Stomach (tissue), 9 donors: ENCODE measurements around the gene SAMD3. TPM values are rescaled to one million over a fixed set of nuclear protein-coding genes. Genes with fewer than 3 reads are reported as not detected.

Experiments used
- DNase-seq, 2 donors: peaks; one replicate each; pipeline versions ENCODE4 v3.0.0 to v3.0.0-alpha.2; 2013 to 2019
- H3K27ac ChIP-seq, 5 donors: fragments of 200-600 bp in 4 of 5; sonication (generic) in 4 of 5; one replicate each; pipeline ENCODE4 v1.5.1; 2013 to 2019; ENCODE audit warnings: mild to moderate bottlenecking in 1 of 5, moderate library complexity in 1 of 5
- H3K27me3 ChIP-seq, 3 donors: fragments of 200-600 bp; sonication (generic); one replicate each; pipeline ENCODE4 v1.5.1; 2017 to 2019; ENCODE audit warnings: mixed run types in 1 of 3
- H3K36me3 ChIP-seq, 4 donors: fragments of 200-600 bp; sonication (generic); 1 replicate in 3 of 4; 2 replicates in 1 of 4; pipeline ENCODE4 v1.5.1; 2016 to 2019
- H3K4me1 ChIP-seq, 4 donors: fragments of 200-600 bp; sonication (generic); one replicate each; pipeline ENCODE4 v1.5.1; 2016 to 2019
- H3K4me3 ChIP-seq, 4 donors: fragments of 200-600 bp; sonication (generic) in 3 of 4; one replicate each; pipeline ENCODE4 v1.5.1; 2016 to 2019; ENCODE audit warnings: mild to moderate bottlenecking in 1 of 4
- H3K9me3 ChIP-seq, 4 donors: fragments of 200-600 bp; sonication (generic); one replicate each; pipeline ENCODE4 v1.5.1; 2016 to 2019
- EP300 ChIP-seq: sonication (generic); formaldehyde crosslinking; IDR thresholded peaks from one replicate; pipeline ENCODE4 v1.6.1; 2017; ENCODE audit warnings: antibody characterized with exemption
- POLR2A ChIP-seq, 4 donors: fragments of 450-650 bp; IDR thresholded peaks; one replicate each; pipeline ENCODE4 v1.6.1; 2016; ENCODE audit warnings: antibody characterized with exemption in 4 of 4, control low read depth in 2 of 4, mild to moderate bottlenecking in 1 of 4, moderate library complexity in 1 of 4
- POLR2AphosphoS5 ChIP-seq, 3 donors: sonication (generic); formaldehyde crosslinking; IDR thresholded peaks; one replicate each; pipeline ENCODE4 v1.6.1; 2016; ENCODE audit warnings: antibody characterized with exemption in 3 of 3
- WGBS, 5 donors: extraction: QIAGEN DNeasy Blood & Tissue Kit in 3 of 5; methylation state at CpG; one replicate each; pipeline versions ENCODE4 v1.1.5 to v1.1.7; 2013 to 2018; 5-methylcytosine and 5-hydroxymethylcytosine counted together
- intact Hi-C: fragments of 100-400 bp; cut with DNase I; formaldehyde crosslinking; loops from one replicate; pipeline ENCODE4 v1.15.1; 2023; ENCODE audit warnings: low total_unique reads
- polyA plus RNA-seq, 3 donors: library from polyadenylated mRNA; stranded (reverse); fragments of 200-250 nt; gene quantifications; one replicate each; pipeline ENCODE4 v1.2.3, GENCODE V29; 2013
- total RNA-seq, 5 donors: library from RNA; depleted of rRNA; stranded (reverse); fragments of >200 nt; gene quantifications; one replicate each; pipeline versions ENCODE4 v1.1.0 to v1.2.3, GENCODE V29; 2014 to 2016
- TF ChIP-seq, protein P1 (sequence below), 7 experiments: fragments of 450-650 bp in 4 of 7; fragments of 200-600 bp in 3 of 7; sonication (generic) in 3 of 7; IDR thresholded peaks; one replicate each; pipeline ENCODE4 v1.5.1; 2016 to 2019; ENCODE audit warnings: antibody characterized with exemption in 7 of 7, control low read depth in 2 of 7, mild to moderate bottlenecking in 1 of 7
- donor health status: healthy with polysubstance abuse.
- donor health status: Bipolar disorder and iron deficiency.
- donor health status: healthy.

SAMD3 gene
- total and polyA plus RNA-seq, 8 donors, result 0.15 to 4.2 (median 1.3) TPM; not detected in 2

DNA sequence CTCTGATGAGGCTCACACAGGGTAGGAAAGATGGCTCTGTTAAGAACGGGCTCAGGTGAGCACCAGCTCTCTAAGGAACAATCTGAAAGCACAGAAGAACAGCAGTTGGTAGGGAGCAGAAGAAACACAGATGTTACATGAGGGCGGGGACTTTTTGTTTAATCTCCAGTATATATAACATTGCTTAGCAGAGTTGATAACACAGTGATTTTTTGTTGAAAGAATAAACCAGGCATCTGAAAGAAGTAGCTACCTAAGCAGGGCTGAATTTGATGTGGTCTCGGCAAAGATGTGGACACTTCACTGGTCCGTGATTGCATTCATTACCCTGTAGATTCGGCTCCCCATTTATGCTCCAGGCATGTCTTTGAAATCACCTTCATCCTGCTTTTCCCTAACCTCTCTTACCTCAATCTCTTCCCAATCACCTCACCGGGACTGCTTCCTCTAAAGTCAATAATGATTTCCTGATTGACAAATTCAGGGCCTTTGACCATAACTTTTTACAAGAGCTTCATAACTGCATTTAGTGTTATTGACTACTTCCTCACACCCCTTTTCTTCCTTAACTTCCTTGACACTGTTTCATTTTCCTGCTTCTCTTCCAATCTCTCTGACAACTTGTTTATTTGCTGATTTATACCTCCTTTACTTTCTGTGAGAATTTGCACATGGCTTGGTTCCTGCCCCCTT is 34.4 kb downstream of the SAMD3 start:
- Histone ChIP-seq H3K27me3 (no peaks in the 10 kb centered on the region), H3K27ac (no peak overlapping the region), H3K4me1 (no peaks in the 10 kb centered on the region), H3K9me3 (no peaks in the 10 kb centered on the region), H3K36me3 (no peaks in the 10 kb centered on the region), H3K4me3 (no peak overlapping the region)
- no peak for DNase-seq
- TF ChIP-seq POLR2A (IDR thresholded peaks at IDR 0.05) (no peak), POLR2AphosphoS5 (IDR thresholded peaks at IDR 0.05) (no peak), EP300 (no peak)
- TF ChIP-seq, protein P1, sequence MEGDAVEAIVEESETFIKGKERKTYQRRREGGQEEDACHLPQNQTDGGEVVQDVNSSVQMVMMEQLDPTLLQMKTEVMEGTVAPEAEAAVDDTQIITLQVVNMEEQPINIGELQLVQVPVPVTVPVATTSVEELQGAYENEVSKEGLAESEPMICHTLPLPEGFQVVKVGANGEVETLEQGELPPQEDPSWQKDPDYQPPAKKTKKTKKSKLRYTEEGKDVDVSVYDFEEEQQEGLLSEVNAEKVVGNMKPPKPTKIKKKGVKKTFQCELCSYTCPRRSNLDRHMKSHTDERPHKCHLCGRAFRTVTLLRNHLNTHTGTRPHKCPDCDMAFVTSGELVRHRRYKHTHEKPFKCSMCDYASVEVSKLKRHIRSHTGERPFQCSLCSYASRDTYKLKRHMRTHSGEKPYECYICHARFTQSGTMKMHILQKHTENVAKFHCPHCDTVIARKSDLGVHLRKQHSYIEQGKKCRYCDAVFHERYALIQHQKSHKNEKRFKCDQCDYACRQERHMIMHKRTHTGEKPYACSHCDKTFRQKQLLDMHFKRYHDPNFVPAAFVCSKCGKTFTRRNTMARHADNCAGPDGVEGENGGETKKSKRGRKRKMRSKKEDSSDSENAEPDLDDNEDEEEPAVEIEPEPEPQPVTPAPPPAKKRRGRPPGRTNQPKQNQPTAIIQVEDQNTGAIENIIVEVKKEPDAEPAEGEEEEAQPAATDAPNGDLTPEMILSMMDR (IDR thresholded peaks at IDR 0.05), result no peak
- intact Hi-C loops, result no loop called here
- 48 to 65% (median 59%) methylated on average over 6 of the region's 6 CpGs for WGBS, 5 donors

DNA sequence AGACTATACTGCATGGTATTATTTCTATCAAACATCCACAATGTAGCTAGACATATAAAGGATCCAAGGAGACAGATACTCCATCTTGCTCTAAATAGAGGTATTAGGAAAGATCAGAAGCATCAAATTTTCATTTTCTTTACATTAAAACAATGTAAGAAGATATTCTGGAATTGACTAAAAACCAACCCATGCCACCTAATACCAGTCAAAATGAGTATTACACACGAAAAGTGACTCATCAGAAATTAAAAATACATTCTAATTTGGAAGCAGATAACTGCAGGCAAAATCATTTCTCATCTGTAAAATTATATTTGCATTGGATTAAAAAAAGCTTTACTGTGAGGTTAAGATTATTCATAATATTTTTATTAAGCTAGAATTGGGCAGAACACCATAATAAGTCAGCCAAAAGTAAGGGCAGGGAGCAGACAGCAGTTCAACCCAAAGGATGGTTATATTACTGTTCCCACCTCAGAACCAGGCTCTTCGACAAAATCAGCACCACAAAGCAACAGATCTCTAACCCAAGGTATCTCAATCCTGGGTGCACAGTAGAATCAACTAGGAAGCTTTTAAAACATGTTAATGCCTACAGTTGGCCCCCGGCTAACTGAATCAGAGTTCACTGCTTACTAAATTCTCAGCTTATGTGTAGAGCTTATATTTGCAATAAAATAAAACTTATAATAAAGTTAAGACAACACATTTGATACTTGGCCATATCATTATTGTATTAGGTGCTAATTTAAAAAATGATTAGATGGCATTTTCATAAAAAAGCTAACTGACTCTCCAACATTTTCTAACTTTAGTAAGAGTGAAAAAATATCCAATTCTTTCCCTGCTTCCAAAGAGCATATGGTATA is 35.2 kb downstream of the SAMD3 start:
- DNase-seq, result no peak
- no peak overlapping the region for H3K27ac ChIP-seq
- H3K36me3 ChIP-seq, result no peaks in the 10 kb centered on the region
- H3K9me3 ChIP-seq, result no peaks in the 10 kb centered on the region
- H3K4me3 ChIP-seq, result no peak overlapping the region
- TF ChIP-seq POLR2AphosphoS5 (IDR thresholded peaks at IDR 0.05) (no peak), POLR2A (IDR thresholded peaks at IDR 0.05) (no peak), EP300 (no peak)
- TF ChIP-seq, protein P1 (IDR thresholded peaks at IDR 0.05), result no peak
- no peaks in the 10 kb centered on the region for H3K27me3 ChIP-seq
- intact Hi-C loops, result no loop called here
- no peaks in the 10 kb centered on the region for H3K4me1 ChIP-seq
- 76 to 84% (median 83%) methylated on average over 3 of the region's 3 CpGs for WGBS, 5 donors

DNA sequence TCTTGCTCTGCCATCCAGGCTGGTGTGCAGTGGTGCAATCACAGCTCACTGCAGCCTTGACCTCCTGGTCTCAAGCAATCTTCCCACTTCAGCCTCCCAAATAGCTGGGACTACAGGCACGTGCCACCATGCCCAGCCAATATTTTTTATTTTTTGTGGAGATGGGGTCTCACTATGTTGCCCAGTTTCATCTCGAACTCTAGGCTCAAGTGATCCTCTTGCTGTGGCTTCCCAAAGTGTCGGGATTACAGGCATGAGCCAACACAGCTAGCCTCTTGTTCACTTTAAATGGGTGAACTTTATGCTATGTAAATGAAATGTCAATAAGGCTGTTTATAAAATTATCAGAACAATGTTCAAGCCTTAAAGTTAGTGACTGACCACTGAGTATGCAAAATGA is 37.1 kb downstream of the SAMD3 start:
- Histone ChIP-seq H3K27ac (no peak overlapping the region), H3K4me1 (no peaks in the 10 kb centered on the region), H3K9me3 (no peaks in the 10 kb centered on the region), H3K27me3 (no peaks in the 10 kb centered on the region), H3K4me3 (no peak overlapping the region), H3K36me3 (no peaks in the 10 kb centered on the region)
- WGBS, 5 donors, result 74 to 93% (median 86%) methylated on average over 3 of the region's 3 CpGs
- no peak for DNase-seq
- intact Hi-C loops, result no loop called here
- TF ChIP-seq, protein P1 (IDR thresholded peaks at IDR 0.05), result no peak

DNA sequence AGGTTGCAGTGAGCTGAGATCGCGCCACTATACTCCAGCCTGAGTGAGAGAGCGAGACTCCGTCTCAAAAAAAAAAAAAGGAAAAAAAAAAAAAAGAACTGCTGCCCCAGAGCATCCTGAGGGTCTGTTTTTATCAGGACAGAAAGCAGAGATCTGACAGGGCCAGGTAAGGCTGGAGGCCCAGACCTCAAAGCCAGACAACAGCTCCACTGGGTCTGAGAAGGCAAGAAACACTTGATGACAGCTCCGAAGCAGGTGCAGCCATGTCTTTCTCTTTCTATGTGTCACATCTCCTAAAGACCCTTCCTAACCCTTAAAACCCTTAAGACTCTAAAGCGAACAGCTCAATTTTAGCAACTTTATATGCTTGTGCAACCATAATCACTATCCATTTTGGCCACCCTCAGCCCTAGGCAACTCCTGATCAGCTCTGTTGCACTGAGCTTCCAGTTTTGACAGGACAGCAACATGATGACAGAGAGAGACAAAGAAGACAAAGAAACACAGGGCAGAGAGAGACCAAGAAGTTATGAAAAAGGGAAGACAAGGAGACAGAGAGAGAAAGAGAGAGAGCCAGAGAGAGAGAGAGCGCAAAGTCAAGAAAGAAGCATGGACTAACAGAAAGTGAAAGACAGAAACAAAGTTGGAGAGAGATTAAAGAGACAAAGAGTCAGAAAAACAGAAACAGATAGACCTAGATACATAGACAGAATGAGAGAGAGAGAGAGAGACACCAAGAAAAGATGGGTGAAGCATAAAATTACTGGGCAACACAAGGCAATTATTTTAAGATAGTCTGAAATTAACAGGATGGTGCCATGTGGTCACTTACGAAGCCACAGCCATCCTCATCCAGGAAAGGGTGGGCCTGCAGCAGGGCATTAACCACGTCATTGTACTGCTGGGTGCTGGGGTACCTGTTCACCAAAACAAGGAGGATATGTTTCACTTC is 39.2 kb downstream of the SAMD3 start:
- TF ChIP-seq POLR2A (IDR thresholded peaks at IDR 0.05) (no peak), EP300 (no peak), POLR2AphosphoS5 (IDR thresholded peaks at IDR 0.05) (no peak)
- TF ChIP-seq, protein P1 (IDR thresholded peaks at IDR 0.05), result no peak
- no peaks in the 10 kb centered on the region for H3K27me3 ChIP-seq
- no peaks in the 10 kb centered on the region for H3K4me1 ChIP-seq
- H3K36me3 ChIP-seq, result no peaks in the 10 kb centered on the region
- 89 to 91% (median 90%) methylated on average over 9 of the region's 9 CpGs for WGBS, 5 donors
- intact Hi-C loops, result no loop called here
- peak overlapping the region in 1 of 5 donors; percentile 14 for H3K27ac ChIP-seq
- no peaks in the 10 kb centered on the region for H3K9me3 ChIP-seq
- peak in 1 of 2 donors; percentile 28 for DNase-seq
- no peak overlapping the region for H3K4me3 ChIP-seq
